Spleen (tissue), 7 donors: ENCODE results near the gene ASTN1.

Experiments
- POLR2A ChIP-seq, 3 donors: fragments of 450-650 bp; IDR thresholded peaks; one replicate each; pipeline ENCODE4 v1.5.1; 2017; ENCODE audit warnings: antibody characterized with exemption in 3 of 3, mild to moderate bottlenecking in 1 of 3
- TF ChIP-seq, protein P1 (sequence below), 11 experiments: fragments of 200-600 bp in 7 of 11; fragments of 450-650 bp in 4 of 11; sonication (generic) in 4 of 11; IDR thresholded peaks in 8 of 11; conservative IDR thresholded peaks in 3 of 11; 1 replicate in 7 of 11; 2 replicates in 4 of 11; pipeline versions ENCODE4 v1.4.0 to v1.8.0; 2016 to 2021; ENCODE audit warnings: antibody characterized with exemption in 11 of 11, inconsistent platforms in 4 of 11, mild to moderate bottlenecking in 1 of 11
- donor health status: DM: no; HTN: no; CAD: no; lungs with moderate emphysema.
- donor health status: DM: no; HTN: no; CAD: no.
- donor health status: DM: no; HTN: no; CAD: no.

DNA sequence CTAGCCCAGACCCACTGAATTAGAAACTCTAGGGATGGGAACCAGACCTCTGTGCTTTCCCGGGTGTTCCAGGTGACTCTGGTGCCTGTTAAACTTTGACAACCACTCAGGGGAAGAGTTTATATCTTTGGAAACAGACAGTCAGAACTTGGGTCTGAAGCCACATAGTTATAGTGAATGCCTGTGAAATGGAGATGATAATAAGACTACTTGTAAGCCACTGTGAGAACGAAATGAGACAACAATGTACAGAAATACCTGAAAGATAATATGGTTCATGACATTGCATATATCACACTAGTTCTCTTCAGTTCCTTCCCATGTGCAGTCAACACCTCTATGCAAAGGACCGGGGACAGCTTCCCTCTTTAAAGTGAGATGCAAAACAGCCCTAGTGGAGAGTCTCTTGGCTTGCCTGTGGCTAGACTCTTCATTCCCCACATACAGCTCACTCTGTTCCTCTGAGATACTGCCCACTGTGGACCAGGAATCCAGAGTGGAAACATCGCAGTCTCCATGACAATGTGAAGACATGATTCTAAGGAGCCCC, 287.5 kb downstream of the ASTN1 start:
- TF ChIP-seq, protein P1, sequence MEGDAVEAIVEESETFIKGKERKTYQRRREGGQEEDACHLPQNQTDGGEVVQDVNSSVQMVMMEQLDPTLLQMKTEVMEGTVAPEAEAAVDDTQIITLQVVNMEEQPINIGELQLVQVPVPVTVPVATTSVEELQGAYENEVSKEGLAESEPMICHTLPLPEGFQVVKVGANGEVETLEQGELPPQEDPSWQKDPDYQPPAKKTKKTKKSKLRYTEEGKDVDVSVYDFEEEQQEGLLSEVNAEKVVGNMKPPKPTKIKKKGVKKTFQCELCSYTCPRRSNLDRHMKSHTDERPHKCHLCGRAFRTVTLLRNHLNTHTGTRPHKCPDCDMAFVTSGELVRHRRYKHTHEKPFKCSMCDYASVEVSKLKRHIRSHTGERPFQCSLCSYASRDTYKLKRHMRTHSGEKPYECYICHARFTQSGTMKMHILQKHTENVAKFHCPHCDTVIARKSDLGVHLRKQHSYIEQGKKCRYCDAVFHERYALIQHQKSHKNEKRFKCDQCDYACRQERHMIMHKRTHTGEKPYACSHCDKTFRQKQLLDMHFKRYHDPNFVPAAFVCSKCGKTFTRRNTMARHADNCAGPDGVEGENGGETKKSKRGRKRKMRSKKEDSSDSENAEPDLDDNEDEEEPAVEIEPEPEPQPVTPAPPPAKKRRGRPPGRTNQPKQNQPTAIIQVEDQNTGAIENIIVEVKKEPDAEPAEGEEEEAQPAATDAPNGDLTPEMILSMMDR (IDR thresholded peaks at IDR 0.05 in 8 of 11, conservative IDR thresholded peaks at IDR 0.05 in 3 of 11), result no peak
- TF ChIP-seq POLR2A (IDR thresholded peaks at IDR 0.05), result no peak
